Endothelial cell of umbilical vein (primary cell): Measurements from ENCODE around the gene ERMN. TPM values are rescaled to one million over a fixed set of nuclear protein-coding genes. Genes with fewer than 3 reads are reported as not detected.
"Not testable (repeated sequence)": the region's sequence is repeated elsewhere in the genome, so short reads cannot be mapped to it uniquely, and the experiment has no call there.

Experiments used
- BruUV-seq: library from RNA; stranded (reverse); fragments of 400-500 nt; replicated peaks from 2 replicates; lab custom pipeline; 2021; lab: Mats Ljungman, UMichigan
- CTCF ChIA-PET: fragments of 300-600, 350-600 bp; sonication (Branson Sonifier 250); formaldehyde crosslinking; loops from one replicate; lab custom pipeline; 2021; ENCODE audit warnings: antibody characterized with exemption, inconsistent platforms; lab: Charles Lee
- POLR2A ChIA-PET: fragments of 300-600, 350-600 bp; sonication (Branson Sonifier 250); formaldehyde crosslinking; loops from one replicate; lab custom pipeline; 2021; ENCODE audit warnings: antibody characterized with exemption, inconsistent platforms; lab: Charles Lee
- DNase-seq: peaks from one replicate; pipeline ENCODE4 v3.0.0-alpha.2; 2011; ENCODE audit warnings: low read depth, low spot score
- FAIRE-seq: peaks from 2 replicates; lab custom pipeline; 2011; peaks lifted over from hg19 to GRCh38; lab: Jason Lieb, UNC
- H2AFZ ChIP-seq: 2 replicates; pipeline ENCODE4 v1.6.0; 2012; ENCODE audit warnings: low read depth, low read length, control low read depth, inconsistent platforms
- H3K27ac ChIP-seq: 2 replicates; pipeline ENCODE4 v1.5.1; 2011; ENCODE audit warnings: low read depth, mild to moderate bottlenecking, control low read depth, low read length, moderate library complexity; ENCODE audit not compliant: insufficient read depth
- H3K27me3 ChIP-seq, 2 experiments: 2 replicates each; pipeline versions ENCODE4 v1.6.0 to v1.6.1; 2011; ENCODE audit warnings: low read length in 2 of 2, mixed read lengths in 1 of 2; ENCODE audit not compliant: control insufficient read depth in 2 of 2, insufficient read depth in 2 of 2
- H3K36me3 ChIP-seq, 2 experiments: 2 replicates in 1 of 2; 3 replicates in 1 of 2; pipeline ENCODE4 v1.5.1; 2011; ENCODE audit warnings: low read length in 2 of 2, mild to moderate bottlenecking in 1 of 2, moderate library complexity in 1 of 2; ENCODE audit not compliant: control insufficient read depth in 2 of 2, insufficient read depth in 2 of 2; ENCODE audit errors: extremely low read depth in 1 of 2
- H3K4me1 ChIP-seq: 3 replicates; pipeline ENCODE4 v1.5.1; 2011; ENCODE audit warnings: mild to moderate bottlenecking, low read length; ENCODE audit not compliant: control insufficient read depth, insufficient read depth; ENCODE audit errors: extremely low read depth
- H3K4me2 ChIP-seq: 2 replicates; pipeline ENCODE4 v1.6.1; 2011; ENCODE audit warnings: low read length, control low read depth, mixed read lengths; ENCODE audit not compliant: insufficient read depth
- H3K4me3 ChIP-seq, 3 experiments: fragments of 200-600 bp in 1 of 3; sonication (generic), shearing (Covaris generic) in 1 of 3; replicated peaks in 1 of 3; 2 replicates each; pipeline ENCODE4 v1.5.1; 2011 to 2016; ENCODE audit warnings: control low read depth in 3 of 3, low read length in 3 of 3, mild to moderate bottlenecking in 2 of 3, inconsistent platforms in 1 of 3, low read depth in 1 of 3, moderate library complexity in 1 of 3; ENCODE audit not compliant: insufficient read depth in 1 of 3
- H3K79me2 ChIP-seq: 2 replicates; pipeline ENCODE4 v1.6.0; 2012; ENCODE audit warnings: low read length, inconsistent platforms; ENCODE audit not compliant: control insufficient read depth, insufficient read depth
- H3K9ac ChIP-seq: replicated peaks from 2 replicates; pipeline ENCODE3; 2011; ENCODE audit warnings: low read length, control low read depth; ENCODE audit not compliant: insufficient read depth; ENCODE audit errors: extremely low read depth
- H3K9me1 ChIP-seq: replicated peaks from 3 replicates; pipeline ENCODE4 v1.6.0; 2011; ENCODE audit warnings: mild to moderate bottlenecking, low read length; ENCODE audit not compliant: control insufficient read depth, insufficient read depth; ENCODE audit errors: extremely low read depth
- H3K9me3 ChIP-seq: replicated peaks from 2 replicates; pipeline ENCODE4 v1.5.1; 2012; ENCODE audit warnings: low read length, inconsistent platforms; ENCODE audit not compliant: control insufficient read depth, insufficient read depth
- H4K20me1 ChIP-seq: replicated peaks from 2 replicates; pipeline ENCODE3; 2011; ENCODE audit warnings: mild to moderate bottlenecking, low read length; ENCODE audit not compliant: control insufficient read depth, insufficient read depth; ENCODE audit errors: extremely low read depth
- CTCF ChIP-seq, 2 donors: IDR thresholded peaks; 1 replicate in 1 of 2; 2 replicates in 1 of 2; pipeline ENCODE4 v1.5.1; 2011; ENCODE audit warnings: low read length in 2 of 2, mild to moderate bottlenecking in 2 of 2, moderate library complexity in 2 of 2, control low read depth in 1 of 2, inconsistent platforms in 1 of 2, low read depth in 1 of 2; ENCODE audit not compliant: insufficient read depth in 1 of 2; ENCODE audit errors: extremely low read depth in 1 of 2
- EZH2 ChIP-seq: IDR thresholded peaks from 2 replicates; pipeline ENCODE4 v1.6.1; 2012; ENCODE audit warnings: borderline replicate concordance, low read depth, mild to moderate bottlenecking, moderate library complexity, low read length, inconsistent platforms; ENCODE audit not compliant: severe bottlenecking
- FOS ChIP-seq: IDR thresholded peaks from 2 replicates; pipeline ENCODE4 v1.6.1; 2011; ENCODE audit warnings: mild to moderate bottlenecking, low read length, moderate library complexity, borderline replicate concordance; ENCODE audit not compliant: insufficient read depth
- GATA2 ChIP-seq: IDR thresholded peaks from 2 replicates; pipeline ENCODE4 v1.7.0; 2011; ENCODE audit warnings: low read depth, mild to moderate bottlenecking, moderate library complexity, mixed read lengths, low read length; ENCODE audit not compliant: insufficient read length, insufficient read depth
- JUN ChIP-seq: IDR thresholded peaks from 2 replicates; pipeline ENCODE4 v1.6.1; 2011; ENCODE audit warnings: borderline replicate concordance, low read depth; ENCODE audit not compliant: insufficient read length, insufficient read depth
- MAX ChIP-seq: IDR thresholded peaks from 2 replicates; pipeline ENCODE4 v1.6.1; 2011; ENCODE audit not compliant: insufficient read depth, insufficient read length
- MYC ChIP-seq: IDR thresholded peaks from one replicate; pipeline ENCODE4 v1.6.1; 2011; ENCODE audit warnings: mild to moderate bottlenecking, low read depth, low read length
- POLR2A ChIP-seq: IDR thresholded peaks from 2 replicates; pipeline ENCODE4 v1.6.1; 2012; ENCODE audit warnings: low read depth, mild to moderate bottlenecking, control low read depth, low read length
- POLR2AphosphoS5 ChIP-seq: IDR thresholded peaks from 2 replicates; pipeline ENCODE4 v1.6.1; 2012; ENCODE audit warnings: low read depth, mild to moderate bottlenecking, control low read depth, low read length, moderate library complexity; ENCODE audit not compliant: insufficient read depth
- dilution Hi-C: fragments of 300-500 bp; cut with MboI; formaldehyde crosslinking; loops from one replicate; pipeline ENCODE4 v1.15.0; 2019; ENCODE audit warnings: low sequenced_read_pairs; ENCODE audit not compliant: extremely low pct_ligation_motif_present
- intact Hi-C: fragments of 100-400 bp; cut with micrococcal nuclease; formaldehyde crosslinking; loops from one replicate; pipeline ENCODE4 v1.10.0; 2022
- polyA plus RNA-seq, 4 experiments: library from polyadenylated mRNA; depleted of rRNA in 3 of 4; stranded (reverse) in 3 of 4; unstranded in 1 of 4; fragments of >200 nt; gene quantifications; 2 replicates each; pipeline versions ENCODE4 v1.2.1 to v1.2.3, GENCODE V29; 2011 to 2012; ENCODE audit warnings: missing spikeins in 1 of 4
- total RNA-seq: library from RNA; stranded (reverse); gene quantifications from 2 replicates; pipeline ENCODE4 v1.2.3, GENCODE V29; 2021

ERMN gene
- total and polyA plus RNA-seq, 2 donors (not counting 3 experiments of a cell fraction or from before 2014, with no cell fraction given), result not detected

- POLR2A ChIA-PET, result no interaction called here
- H3K4me2 ChIP-seq, result no peak overlapping the region
- H4K20me1 ChIP-seq, result no peaks in the 10 kb centered on the region
- no peak overlapping the region for H3K27ac ChIP-seq
- no peaks in the 10 kb centered on the region for H3K79me2 ChIP-seq
- no peak for TF ChIP-seq MAX
- TF ChIP-seq CTCF (IDR thresholded peaks at IDR 0.05; ENCODE audit: extremely low read depth in 1 of 2, insufficient read depth in 1 of 2, low read depth in 1 of 2, low read length in 2 of 2), result no peak
- no peak for TF ChIP-seq POLR2A
- TF ChIP-seq MYC, result no peak
- TF ChIP-seq FOS, result no peak
- TF ChIP-seq GATA2, result no peak
- no peak for TF ChIP-seq JUN
- no peak for TF ChIP-seq EZH2
- no peak for TF ChIP-seq POLR2AphosphoS5
- no peaks in the 10 kb centered on the region for H3K9me3 ChIP-seq
- dilution Hi-C loops, result no loop called here
- no TSS peak for BruUV-seq
- no peaks in the 10 kb centered on the region for H3K36me3 ChIP-seq
- no peak overlapping the region for H2AFZ ChIP-seq
- CTCF ChIA-PET, result no interaction called here
- H3K27me3 ChIP-seq, result no peaks in the 10 kb centered on the region
- no peaks in the 10 kb centered on the region for H3K4me1 ChIP-seq
- H3K9me1 ChIP-seq, result no peaks in the 10 kb centered on the region
- DNase-seq (no peak), FAIRE-seq (no peak)
- intact Hi-C loops, result no loop called here
- no peak overlapping the region for H3K4me3 ChIP-seq
- H3K9ac ChIP-seq, result no peak overlapping the region
Measured at GRCh38 chr2:157375384-157375783, 49.8 kb upstream of the ERMN start.

- intact Hi-C loops, DNase-seq, H3K79me2 ChIP-seq, H3K27ac ChIP-seq, H3K9ac ChIP-seq, CTCF ChIA-PET, BruUV-seq, H3K4me3 ChIP-seq, H3K4me2 ChIP-seq, FAIRE-seq, dilution Hi-C loops, POLR2A ChIA-PET, H4K20me1 ChIP-seq, H2AFZ ChIP-seq, H3K4me1 ChIP-seq, H3K9me1 ChIP-seq, H3K9me3 ChIP-seq, H3K27me3 ChIP-seq, H3K36me3 ChIP-seq: not testable (repeated sequence)
Measured at GRCh38 chr2:157368508-157368907, 42.9 kb upstream of the ERMN start.
